Upper lobe of right lung (tissue), 1 donor: ENCODE measurements around the gene LLGL2. TPM values are rescaled to one million over a fixed set of nuclear protein-coding genes. Genes with fewer than 3 reads are reported as not detected.

Experiments
- ATAC-seq: fragments of 200-7000 bp; cut with Tn5 transposase; one replicate; pipeline ENCODE4 v1.9.1; 2020; ENCODE audit warnings: mild to moderate bottlenecking, moderate library complexity
- DNase-seq: peaks from one replicate; pipeline ENCODE4 v3.0.0-alpha.2; 2020
- H3K27ac ChIP-seq: fragments of 200-600 bp; one replicate; pipeline ENCODE4 v1.8.0; 2022
- H3K27me3 ChIP-seq: fragments of 200-600 bp; one replicate; pipeline ENCODE4 v1.8.0; 2022; ENCODE audit warnings: mild to moderate bottlenecking
- H3K36me3 ChIP-seq: fragments of 200-600 bp; one replicate; pipeline ENCODE4 v1.8.0; 2022
- H3K4me1 ChIP-seq: fragments of 200-600 bp; one replicate; pipeline ENCODE4 v1.8.0; 2022
- H3K4me3 ChIP-seq: fragments of 200-600 bp; one replicate; pipeline ENCODE4 v1.8.0; 2022; ENCODE audit warnings: mild to moderate bottlenecking
- H3K9me3 ChIP-seq: fragments of 200-600 bp; one replicate; pipeline ENCODE4 v1.8.0; 2022
- CTCF ChIP-seq: fragments of 200-600 bp; IDR thresholded peaks from one replicate; pipeline ENCODE4 v1.8.0; 2022; ENCODE audit warnings: antibody characterized with exemption
- intact Hi-C: fragments of 100-400 bp; cut with DNase I; formaldehyde crosslinking; loops from one replicate; pipeline ENCODE4 v1.11.0; 2022
- total RNA-seq: library from RNA; stranded (reverse); fragmentation: NEBNext Ultra II Directional; extraction: Animal tissue kit (Norgen Biotek cat#: 25700); gene quantifications from one replicate; pipeline ENCODE4 v1.2.1, GENCODE V29; 2021
- donor health status: DM: no; HTN: yes; CAD: no; lungs with severe emphysema.

Gene LLGL2
- total RNA-seq, 1 donor from 2014 or later = 133 TPM

- Histone ChIP-seq H3K27ac (no peak overlapping the region), H3K4me3 (no peak overlapping the region), H3K27me3 (no peaks in the 10 kb centered on the region), H3K4me1 (no peaks in the 10 kb centered on the region), H3K36me3 (peaks cover 6% of the 10 kb centered on the region), H3K9me3 (no peaks in the 10 kb centered on the region)
- no peak for TF ChIP-seq CTCF
- intact Hi-C loops = no loop called here
- ATAC-seq = no peak
- DNase-seq = no peak
These were observed 81.6 kb downstream of the LLGL2 start for GRCh38 chr17:75607086-75607485.

DNA sequence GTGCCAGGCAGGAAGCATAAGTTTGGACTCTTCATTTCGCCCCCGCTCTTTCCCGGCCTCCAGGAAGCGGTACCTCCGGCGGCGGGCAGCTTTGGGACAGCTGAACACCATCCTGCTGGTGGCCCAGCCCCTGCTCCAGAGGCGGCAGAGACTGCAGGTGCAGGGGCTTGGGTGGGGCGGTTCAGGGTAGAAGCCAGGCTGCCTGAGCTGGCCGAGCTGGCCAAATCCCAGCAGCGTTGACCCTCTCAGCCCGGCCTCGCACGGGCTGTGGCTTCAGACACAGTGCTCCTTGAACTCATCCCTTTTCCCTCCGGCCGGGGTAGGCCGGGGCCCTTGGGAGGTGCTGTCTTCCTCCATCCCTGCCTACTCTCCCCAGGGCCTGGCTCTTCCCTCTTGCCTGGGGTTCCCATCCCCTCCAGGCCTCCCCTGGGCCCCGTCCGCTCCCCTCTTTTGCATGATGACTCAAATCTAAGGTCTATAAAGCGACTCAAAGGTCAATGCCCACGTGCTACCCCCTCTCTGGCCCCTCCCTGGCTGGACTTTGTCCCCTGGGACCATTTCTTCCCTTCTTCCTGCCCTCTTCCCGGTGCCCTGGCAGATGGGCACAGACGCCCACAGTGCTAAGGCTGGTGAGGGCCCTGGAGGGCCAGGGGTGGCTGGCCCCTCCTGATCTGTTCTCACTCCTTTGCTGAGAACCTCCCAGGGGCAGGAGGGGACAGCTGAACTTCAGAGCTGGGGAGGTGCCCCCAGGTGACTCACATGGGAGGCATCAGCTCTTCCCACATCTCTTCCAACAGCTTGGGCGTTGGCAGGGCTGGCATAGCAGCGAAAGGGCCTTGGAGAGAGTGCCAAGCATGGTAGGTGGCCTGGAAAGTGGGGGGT is 84.8 kb downstream of the LLGL2 start:
- H3K27ac ChIP-seq = no peak overlapping the region

DNA sequence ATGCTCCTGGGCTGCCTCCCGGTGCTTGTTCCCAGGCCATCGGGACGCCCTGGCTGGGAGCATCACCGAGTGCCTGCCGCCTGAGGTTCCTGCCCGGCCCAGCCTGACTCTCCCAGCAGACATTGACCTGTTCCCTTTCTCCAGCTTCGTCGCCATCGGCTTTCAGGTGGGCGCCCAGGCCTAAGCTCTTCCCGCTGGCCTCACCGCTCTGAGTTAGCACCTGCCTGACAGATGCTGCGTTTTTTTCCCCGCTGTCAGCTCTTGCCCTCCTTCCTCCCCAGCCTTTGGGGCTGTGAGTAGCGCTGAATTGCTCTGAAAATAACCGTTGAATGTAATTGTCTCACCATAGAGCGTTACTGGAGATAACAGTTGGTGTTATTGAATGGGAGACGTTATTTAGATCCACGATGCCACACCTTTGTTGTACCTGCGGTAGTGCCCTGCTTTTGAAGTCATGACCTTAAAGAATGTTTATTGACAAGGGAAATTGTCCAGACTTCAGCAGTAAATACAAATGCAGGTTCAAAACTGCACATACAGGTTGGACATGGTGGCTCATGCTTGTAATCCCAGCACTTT is 86.4 kb downstream of the LLGL2 start:
- Histone ChIP-seq H3K4me1 (no peaks in the 10 kb centered on the region), H3K36me3 (peaks cover 41% of the 10 kb centered on the region), H3K4me3 (no peak overlapping the region), H3K9me3 (no peaks in the 10 kb centered on the region), H3K27me3 (no peaks in the 10 kb centered on the region), H3K27ac (no peak overlapping the region)
- TF ChIP-seq CTCF = no peak
- no peak for DNase-seq
- no peak for ATAC-seq
- intact Hi-C loops = no loop called here

More for the DNA sequence above, 84.8 kb downstream of the LLGL2 start:
- DNase-seq (no peak), ATAC-seq (no peak)
- peaks cover 33% of the 10 kb centered on the region for H3K36me3 ChIP-seq
- no peaks in the 10 kb centered on the region for H3K9me3 ChIP-seq
- no peaks in the 10 kb centered on the region for H3K27me3 ChIP-seq
- H3K4me3 ChIP-seq = no peak overlapping the region
- intact Hi-C loops = no loop called here
- TF ChIP-seq CTCF = no peak
- H3K4me1 ChIP-seq = no peaks in the 10 kb centered on the region

DNA sequence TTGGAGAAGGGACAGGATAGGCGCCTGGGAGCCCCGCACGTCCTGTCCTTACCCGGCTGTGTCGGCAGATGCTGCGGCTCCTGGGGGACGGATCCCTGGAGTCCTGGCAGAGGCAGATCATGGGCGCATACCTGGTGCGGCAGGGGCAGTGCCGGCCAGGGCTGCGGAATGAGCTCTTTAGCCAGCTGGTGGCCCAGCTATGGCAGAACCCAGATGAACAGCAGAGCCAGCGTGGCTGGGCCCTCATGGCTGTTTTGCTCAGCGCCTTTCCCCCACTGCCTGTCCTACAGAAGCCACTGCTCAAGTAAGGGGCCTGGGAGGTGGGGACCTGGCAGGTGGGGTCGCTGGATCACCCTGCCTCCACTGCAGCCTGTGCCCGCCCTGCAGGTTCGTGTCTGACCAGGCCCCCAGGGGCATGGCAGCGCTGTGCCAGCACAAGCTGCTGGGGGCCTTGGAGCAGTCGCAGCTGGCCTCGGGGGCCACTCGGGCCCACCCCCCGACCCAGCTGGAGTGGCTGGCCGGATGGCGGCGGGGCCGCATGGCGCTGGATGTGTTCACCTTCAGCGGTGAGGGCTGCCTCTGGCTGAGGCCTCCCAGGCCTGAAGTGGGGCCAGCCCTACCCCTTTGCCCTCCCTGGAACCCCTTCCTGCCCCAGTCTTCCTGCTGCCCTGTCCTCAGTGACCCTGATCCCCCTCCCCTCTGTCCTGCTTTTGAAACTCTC is 87.6 kb downstream of the LLGL2 start:
- DNase-seq = no peak

DNA sequence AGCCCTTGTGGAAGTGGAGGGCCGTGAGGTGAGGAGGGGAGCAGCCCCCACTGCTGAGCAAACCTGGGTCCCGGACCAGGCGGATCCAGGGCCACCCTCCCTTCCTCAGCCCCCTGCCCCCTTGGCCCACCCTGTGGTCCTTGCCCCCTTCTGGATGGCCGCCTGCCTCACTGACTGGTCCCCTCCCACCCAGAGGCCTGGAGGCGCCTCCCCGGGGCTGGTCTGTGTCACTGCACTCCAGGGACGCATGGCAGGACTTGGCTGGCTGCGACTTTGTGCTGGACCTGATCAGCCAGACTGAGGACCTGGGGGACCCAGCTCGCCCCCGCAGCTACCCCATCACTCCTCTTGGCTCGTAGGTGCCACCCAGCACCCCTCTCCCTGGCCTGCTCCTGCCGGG is 88.5 kb downstream of the LLGL2 start:
- Histone ChIP-seq H3K27me3 (no peaks in the 10 kb centered on the region), H3K4me1 (no peaks in the 10 kb centered on the region), H3K36me3 (peaks cover 57% of the 10 kb centered on the region), H3K27ac (no peak overlapping the region), H3K4me3 (no peak overlapping the region), H3K9me3 (no peaks in the 10 kb centered on the region)
- TF ChIP-seq CTCF = no peak
- DNase-seq (no peak), ATAC-seq (no peak)
- intact Hi-C loops = no loop called here

More for the DNA sequence above, 87.6 kb downstream of the LLGL2 start:
- ATAC-seq = no peak
- Histone ChIP-seq H3K9me3 (no peaks in the 10 kb centered on the region), H3K27ac (no peak overlapping the region), H3K27me3 (no peaks in the 10 kb centered on the region), H3K36me3 (peaks cover 48% of the 10 kb centered on the region), H3K4me1 (no peaks in the 10 kb centered on the region), H3K4me3 (no peak overlapping the region)
- intact Hi-C loops = no loop called here
- no peak for TF ChIP-seq CTCF
